Heart right ventricle (tissue), 16 donors: ENCODE measurements around the gene TMEM267. TPM values are rescaled to one million over a fixed set of nuclear protein-coding genes. Genes with fewer than 3 reads are reported as not detected.

Experiments
- ATAC-seq, 8 donors: fragments of 200-7000 bp; cut with Tn5 transposase; one replicate each; pipeline ENCODE4 v1.9.1; 2020; ENCODE audit warnings: mild to moderate bottlenecking in 8 of 8, moderate library complexity in 8 of 8, moderate number of reproducible peaks in 1 of 8
- DNase-seq, 2 donors: peaks; one replicate each; pipeline ENCODE4 v3.0.0-alpha.2; 2020
- H3K27ac ChIP-seq, 10 donors: fragments of 200-600 bp; sonication (generic) in 2 of 10; one replicate each; pipeline versions ENCODE4 v1.5.0 to v1.8.0; 2020 to 2022; ENCODE audit warnings: mild to moderate bottlenecking in 3 of 10
- H3K27me3 ChIP-seq, 7 donors: fragments of 200-600 bp; one replicate each; pipeline ENCODE4 v1.8.0; 2021 to 2022; ENCODE audit warnings: mild to moderate bottlenecking in 2 of 7
- H3K36me3 ChIP-seq, 9 donors: fragments of 200-600 bp; sonication (generic) in 1 of 9; one replicate each; pipeline versions ENCODE4 v1.5.0 to v1.8.0; 2020 to 2022; ENCODE audit warnings: mild to moderate bottlenecking in 2 of 9
- H3K4me1 ChIP-seq, 9 donors: fragments of 200-600 bp; sonication (generic) in 1 of 9; one replicate each; pipeline versions ENCODE4 v1.5.0 to v1.8.0; 2020 to 2022; ENCODE audit warnings: mild to moderate bottlenecking in 4 of 9
- H3K4me3 ChIP-seq, 10 donors: fragments of 200-600 bp; sonication (generic) in 2 of 10; one replicate each; pipeline versions ENCODE4 v1.5.0 to v1.8.0; 2020 to 2022; ENCODE audit warnings: mild to moderate bottlenecking in 7 of 10, moderate library complexity in 2 of 10
- H3K9me3 ChIP-seq, 11 donors: fragments of 200-600 bp in 10 of 11; sonication (generic) in 2 of 11; one replicate each; pipeline versions ENCODE4 v1.5.0 to v1.8.0; 2013 to 2022; ENCODE audit warnings: mild to moderate bottlenecking in 2 of 11, control low read depth in 1 of 11, moderate library complexity in 1 of 11
- CTCF ChIP-seq, 9 donors: fragments of 200-600 bp; sonication (generic) in 2 of 9; IDR thresholded peaks; one replicate each; pipeline versions ENCODE4 v1.5.0 to v1.8.0; 2021 to 2022; ENCODE audit warnings: antibody characterized with exemption in 9 of 9, mild to moderate bottlenecking in 5 of 9, moderate library complexity in 1 of 9
- WGBS, 2 donors: extraction: QIAGEN DNeasy Blood & Tissue Kit; methylation state at CpG; one replicate each; pipeline ENCODE4 v1.1.7; 2013; ENCODE audit warnings: inconsistent platforms in 1 of 2; 5-methylcytosine and 5-hydroxymethylcytosine counted together
- intact Hi-C, 10 donors: fragments of 100-400 bp; cut with DNase I; formaldehyde crosslinking; loops; one replicate each; pipeline versions ENCODE4 v1.11.1 to v1.14.2; 2022
- polyA plus RNA-seq, 2 donors: library from polyadenylated mRNA; stranded (reverse); fragments of 200-250 nt; gene quantifications; one replicate each; pipeline ENCODE4 v1.2.3, GENCODE V29; 2013
- total RNA-seq, 10 donors: library from RNA; stranded (reverse); fragmentation: NEBNext Ultra II Directional in 3 of 10; extraction: Animal tissue kit (Norgen Biotek cat#: 25700) in 3 of 10; gene quantifications; one replicate each; pipeline versions ENCODE4 v1.2.1 to v1.2.4, GENCODE V29; 2021 to 2023
- donor health status: Arrhythmogenic right ventricular cardiomyopathy.
- donor health status: ischemic (EF 13 %, LVEDD 7.1; RV severe dilation, severe dysfunction).
- donor health status: healthy with polysubstance abuse.
- donor health status: DM: no; HTN: yes; CAD: no.
- donor health status: DM: no; HTN: no; CAD: no.
- donor health status: ischemic (EF 25% LVEDD 6.9; RV normal size, moderate dysfunction).
- donor health status: ischemic (EF 25% LVEDD 5.7; RV mildly dilated, moderate dysfunction).
- donor health status: healthy.
- donor health status: DM: yes; HTN: yes; CAD: no.
- donor health status: Ischemic cardiomyopathy.
- donor health status: ischemic (EF 35%, LVEDD 5.7; RV mildly dilated, moderate dysfunction).
- donor health status: nonischemic (EF 11% LVEDD 7.7; RV severe dilation, severe dysfunction).
- donor health status: DM: yes; HTN: yes; CAD: no.
- donor health status: PGD.
- donor health status: ischemic (EF 29% LVEDD 5.4; RV normal size, mild dysfunction).
- donor health status: nonischemic (EF 23%, LVEDD 6.1; RV moderate dilation, normal function).

TMEM267 gene
- total and polyA plus RNA-seq, 12 donors = 4.2 to 10.3 (median 5.6) TPM

GRCh38 chr5:43485406-43485805, 1.7 kb upstream of the TMEM267 start:
- no peak for TF ChIP-seq CTCF (IDR thresholded peaks at IDR 0.05)
- ATAC-seq = no peak
- Histone ChIP-seq H3K4me3 (no peak overlapping the region), H3K36me3 (peaks cover 0 to 22% (median 0%) of the 10 kb centered on the region in 9 donors), H3K27ac (peak overlapping the region in 3 of 10 donors; percentile 96 to 99 (median 98)), H3K27me3 (no peaks in the 10 kb centered on the region), H3K4me1 (peaks cover 0 to 28% (median 15%) of the 10 kb centered on the region in 9 donors), H3K9me3 (no peaks in the 10 kb centered on the region)
- intact Hi-C loops = loop anchor here in 5 of 10 donors (2.0 to 10.0 kb wide), 5 partner anchors 29 to 381 kb away; partner anchors contain the start of genes HMGCS1 (in 3 of the 5), C5orf34 (in 2 of the 5) and PAIP1 (in 2 of the 5)
- WGBS, 2 donors = 99 to 100% methylated on average over 2 of the region's 2 CpGs
- no peak for DNase-seq

- H3K4me1 ChIP-seq = peaks cover 0 to 29% (median 15%) of the 10 kb centered on the region in 9 donors
- ATAC-seq = peak; percentile 74 to 92 (median 84)
- peaks cover 0 to 13% (median 0%) of the 10 kb centered on the region in 9 donors for H3K36me3 ChIP-seq
- H3K27me3 ChIP-seq = no peaks in the 10 kb centered on the region
- DNase-seq = peak; percentile 75 to 86
- WGBS, 2 donors = 4% methylated on average over 32 of the region's 32 CpGs
- H3K27ac ChIP-seq = peak overlapping the region; percentile 94 to 99 (median 97)
- H3K9me3 ChIP-seq = no peaks in the 10 kb centered on the region
- intact Hi-C loops = loop anchor here in 6 of 10 donors (2.0 to 10.0 kb wide), 6 partner anchors 31 to 379 kb away; partner anchors contain the start of genes HMGCS1 (in 6 of the 6), C5orf34 (in 2 of the 6), NNT (in 1 of the 6) and PAIP1 (in 1 of the 6)
- H3K4me3 ChIP-seq = peak overlapping the region; percentile 65 to 100 (median 79)
- TF ChIP-seq CTCF (IDR thresholded peaks at IDR 0.05) = peak; percentile 51 to 84 (median 70)
These were observed 613 bp upstream of the TMEM267 start for GRCh38 chr5:43484106-43484849.

- no peak for TF ChIP-seq CTCF (IDR thresholded peaks at IDR 0.05)
- intact Hi-C loops = loop anchor here in 6 of 10 donors (1.0 to 10.0 kb wide), 6 partner anchors 33 to 378 kb away; partner anchors contain the start of genes HMGCS1 (in 6 of the 6), C5orf34 (in 1 of the 6), NNT (in 1 of the 6) and PAIP1 (in 1 of the 6)
- DNase-seq (no peak), ATAC-seq (no peak)
- H3K27me3 ChIP-seq = no peaks in the 10 kb centered on the region
- H3K4me1 ChIP-seq = peaks cover 0 to 29% (median 15%) of the 10 kb centered on the region in 9 donors
- H3K9me3 ChIP-seq = no peaks in the 10 kb centered on the region
- 37 to 38% methylated on average over 6 of the region's 6 CpGs for WGBS, 2 donors
- H3K4me3 ChIP-seq = peak overlapping the region; percentile 65 to 100 (median 79)
- H3K27ac ChIP-seq = peak overlapping the region; percentile 94 to 99 (median 97)
- peaks cover 0 to 1% (median 0%) of the 10 kb centered on the region in 9 donors for H3K36me3 ChIP-seq
These were observed 971 bp downstream of the TMEM267 start for GRCh38 chr5:43482490-43483297.
